HCT116 (cell line): ENCODE results near the gene ADAMTS14. TPM values are rescaled to one million over a fixed set of nuclear protein-coding genes. Genes with fewer than 3 reads are reported as not detected.

Experiments
- ATAC-seq: fragments of 200-7000 bp; cut with Tn5 transposase; 2 replicates; pipeline ENCODE4 v1.9.1; 2020; ENCODE audit warnings: mild to moderate bottlenecking, moderate library complexity
- BruUV-seq: library from RNA; stranded (reverse); fragments of 400-500 nt; replicated peaks from 2 replicates; lab custom pipeline; 2021; lab: Mats Ljungman, UMichigan
- CTCF ChIA-PET: fragments of 300-600 bp; sonication (Branson Sonifier 250); formaldehyde crosslinking; loops from one replicate; lab custom pipeline; 2021; ENCODE audit warnings: antibody characterized with exemption; lab: Charles Lee
- POLR2A ChIA-PET: fragments of 300-600, 350-600 bp; sonication (Branson Sonifier 250); formaldehyde crosslinking; loops from one replicate; lab custom pipeline; 2021; ENCODE audit warnings: antibody characterized with exemption; lab: Charles Lee
- RAD21 ChIA-PET, 2 experiments: fragments of 300-600 bp; sonication (Branson Sonifier 250); formaldehyde crosslinking; loops; one replicate each; lab custom pipeline; 2023; ENCODE audit warnings: low total read pairs in 2 of 2; ENCODE audit not compliant: uncharacterized antibody in 2 of 2, unreplicated experiment in 2 of 2, low non-redundant PET in 1 of 2; lab: Charles Lee
- DNase-seq: peaks from one replicate; pipeline ENCODE4 v3.0.0-alpha.2; 2010; ENCODE audit warnings: low read depth, low spot score
- H2AFZ ChIP-seq: fragments of 200-600 bp; shearing (Covaris generic), sonication (generic); 2 replicates; pipeline ENCODE4 v1.6.1; 2017; ENCODE audit warnings: low read depth, mixed run types, mixed read lengths, antibody characterized with exemption, low read length; ENCODE audit not compliant: poor library complexity, severe bottlenecking
- H3K27ac ChIP-seq: 2 replicates; pipeline ENCODE4 v1.5.1; 2012; ENCODE audit warnings: low read depth, low read length
- H3K27me3 ChIP-seq: fragments of 200-600 bp; sonication (generic); 2 replicates; pipeline ENCODE4 v1.6.1; 2016; ENCODE audit warnings: mixed run types, low read length, mixed read lengths; ENCODE audit not compliant: insufficient read depth
- H3K36me3 ChIP-seq, 2 experiments: fragments of 200-500 bp in 1 of 2; fragments of 200-600 bp in 1 of 2; sonication (Bioruptor generic) in 1 of 2; sonication (generic) in 1 of 2; 2 replicates each; pipeline versions ENCODE4 v1.5.1 to v1.6.1; 2014 to 2016; ENCODE audit warnings: low read length in 2 of 2, inconsistent platforms in 1 of 2, mixed read lengths in 1 of 2, mixed run types in 1 of 2; ENCODE audit not compliant: insufficient read depth in 2 of 2, control insufficient read depth in 1 of 2
- H3K4me1 ChIP-seq, 2 experiments: fragments of 200-600 bp in 1 of 2; sonication (generic) in 1 of 2; 2 replicates each; pipeline versions ENCODE4 v1.5.1 to v1.6.1; 2012 to 2017; ENCODE audit warnings: low read length in 2 of 2, inconsistent platforms in 1 of 2, mild to moderate bottlenecking in 1 of 2, mixed read lengths in 1 of 2, mixed run types in 1 of 2, moderate library complexity in 1 of 2; ENCODE audit not compliant: insufficient read depth in 2 of 2, control insufficient read depth in 1 of 2
- H3K4me2 ChIP-seq: fragments of 200-600 bp; sonication (generic); 2 replicates; pipeline ENCODE4 v1.6.1; 2017; ENCODE audit warnings: mixed run types, low read length, mixed read lengths
- H3K4me3 ChIP-seq, 2 experiments: fragments of 200-600 bp in 1 of 2; sonication (generic) in 1 of 2; replicated peaks in 1 of 2; 2 replicates each; pipeline ENCODE4 v1.5.1; 2011 to 2016; ENCODE audit warnings: low read length in 2 of 2, control low read depth in 1 of 2, low read depth in 1 of 2, mild to moderate bottlenecking in 1 of 2, mixed read lengths in 1 of 2, mixed run types in 1 of 2
- H3K79me2 ChIP-seq: fragments of 200-600 bp; sonication (generic); 2 replicates; pipeline ENCODE4 v1.6.1; 2017; ENCODE audit warnings: mild to moderate bottlenecking, mixed run types, low read length, moderate library complexity, mixed read lengths; ENCODE audit not compliant: insufficient read depth
- H3K9ac ChIP-seq: fragments of 200-600 bp; sonication (generic); 2 replicates; pipeline ENCODE4 v1.6.1; 2016; ENCODE audit warnings: low read length, mixed read lengths
- H3K9me2 ChIP-seq: fragments of 200-600 bp; sonication (generic), shearing (Covaris generic); 2 replicates; pipeline ENCODE4 v1.6.1; 2017; ENCODE audit warnings: mixed run types, mild to moderate bottlenecking, moderate library complexity; ENCODE audit not compliant: insufficient read depth
- H3K9me3 ChIP-seq, 2 experiments: fragments of 200-500 bp in 1 of 2; fragments of 200-600 bp in 1 of 2; sonication (Bioruptor generic) in 1 of 2; sonication (generic) in 1 of 2; 2 replicates each; pipeline ENCODE4 v1.6.1; 2014 to 2017; ENCODE audit warnings: low read length in 2 of 2, mixed read lengths in 2 of 2, inconsistent platforms in 1 of 2, low read depth in 1 of 2, mild to moderate bottlenecking in 1 of 2, mixed run types in 1 of 2, moderate library complexity in 1 of 2; ENCODE audit not compliant: control insufficient read depth in 1 of 2, insufficient read depth in 1 of 2
- H4K20me1 ChIP-seq: fragments of 200-600 bp; sonication (generic), shearing (Covaris generic); 2 replicates; pipeline ENCODE4 v1.6.1; 2017; ENCODE audit warnings: mixed run types, mild to moderate bottlenecking, moderate library complexity; ENCODE audit not compliant: insufficient read depth
- EGR1 ChIP-seq: IDR thresholded peaks from 2 replicates; pipeline ENCODE4 v1.6.1; 2012; ENCODE audit warnings: low read depth
- ELF1 ChIP-seq: IDR thresholded peaks from 2 replicates; pipeline ENCODE4 v1.6.1; 2012; ENCODE audit warnings: low read depth, borderline replicate concordance
- JUND ChIP-seq: IDR thresholded peaks from 2 replicates; pipeline ENCODE4 v1.6.1; 2012
- POLR2A ChIP-seq: IDR thresholded peaks from 2 replicates; pipeline ENCODE4 v1.7.0; 2011; ENCODE audit warnings: borderline replicate concordance; ENCODE audit not compliant: insufficient read depth, insufficient read length; ENCODE audit errors: extremely low read depth
- REST ChIP-seq: IDR thresholded peaks from 2 replicates; pipeline ENCODE4 v1.6.1; 2012; ENCODE audit warnings: low read depth
- SP1 ChIP-seq: IDR thresholded peaks from 2 replicates; pipeline ENCODE4 v1.6.1; 2012; ENCODE audit warnings: low read depth
- ZNF274 ChIP-seq: fragments of 200-500 bp; sonication (Bioruptor generic); IDR thresholded peaks from 2 replicates; pipeline ENCODE4 v1.6.1; 2014; ENCODE audit warnings: mild to moderate bottlenecking, low read depth, low read length, inconsistent platforms
- intact Hi-C: fragments of 100-400 bp; cut with micrococcal nuclease; formaldehyde crosslinking; loops from 2 replicates; pipeline ENCODE4 v1.10.0; 2022
- total RNA-seq: library from RNA; stranded (reverse); gene quantifications from one replicate; pipeline ENCODE4 v1.2.1, GENCODE V29; 2021; ENCODE audit not compliant: unreplicated experiment
- TF ChIP-seq, protein P1 (sequence below): IDR thresholded peaks from 2 replicates; pipeline ENCODE4 v1.6.1; 2012

Gene ADAMTS14
- total RNA-seq, 1 experiment from 2014 or later = 13.2 TPM

- TF ChIP-seq POLR2A = no peak
- no peak for TF ChIP-seq ELF1
- TF ChIP-seq REST = no peak
- no peak for TF ChIP-seq ZNF274
These were observed 89.5 kb downstream of the ADAMTS14 start (continued) for GRCh38 chr10:70761727-70762350.

- H3K27me3 ChIP-seq = no peaks in the 10 kb centered on the region
- RAD21 ChIA-PET = no interaction called here
- no peak overlapping the region for H3K27ac ChIP-seq
These were observed 90.3 kb downstream of the ADAMTS14 start for GRCh38 chr10:70762441-70763175.

More at GRCh38 chr10:70762441-70763175, 90.3 kb downstream of the ADAMTS14 start:
- no peaks in the 10 kb centered on the region; a peak in 1 of 4 replicates for H3K9me3 ChIP-seq
- H3K9me2 ChIP-seq = no peaks in the 10 kb centered on the region
- no peak for DNase-seq
- no peak for ATAC-seq
- peaks cover 13 to 22% of the 10 kb centered on the region in 2 experiments; a peak in 3 of 4 replicates for H3K4me1 ChIP-seq
- H3K4me3 ChIP-seq = no peak overlapping the region
- no peak overlapping the region for H3K4me2 ChIP-seq
- BruUV-seq = no TSS peak
- no peak overlapping the region for H3K9ac ChIP-seq
- CTCF ChIA-PET = no interaction called here
- TF ChIP-seq SP1 (no peak), REST (no peak), JUND (no peak), EGR1 (no peak), ELF1 (no peak)
- TF ChIP-seq, protein P1, sequence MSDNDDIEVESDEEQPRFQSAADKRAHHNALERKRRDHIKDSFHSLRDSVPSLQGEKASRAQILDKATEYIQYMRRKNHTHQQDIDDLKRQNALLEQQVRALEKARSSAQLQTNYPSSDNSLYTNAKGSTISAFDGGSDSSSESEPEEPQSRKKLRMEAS = no peak
- TF ChIP-seq, all 23 proteins: peak for 0
- POLR2A ChIA-PET = no interaction called here
- Histone ChIP-seq H4K20me1 (no peaks in the 10 kb centered on the region), H3K36me3 (no peaks in the 10 kb centered on the region), H2AFZ (no peak overlapping the region), H3K79me2 (no peaks in the 10 kb centered on the region)
- intact Hi-C loops = no loop called here
